ENCODE measurements around the gene GPR179. TPM values are rescaled to one million over a fixed set of nuclear protein-coding genes. Genes with fewer than 3 reads are reported as not detected.

The GPR179 gene
- total and polyA plus RNA-seq, 2 donors (not counting 1 experiment from before 2014, with no cell fraction given) = under 0.01 TPM; not detected in 1

DNA sequence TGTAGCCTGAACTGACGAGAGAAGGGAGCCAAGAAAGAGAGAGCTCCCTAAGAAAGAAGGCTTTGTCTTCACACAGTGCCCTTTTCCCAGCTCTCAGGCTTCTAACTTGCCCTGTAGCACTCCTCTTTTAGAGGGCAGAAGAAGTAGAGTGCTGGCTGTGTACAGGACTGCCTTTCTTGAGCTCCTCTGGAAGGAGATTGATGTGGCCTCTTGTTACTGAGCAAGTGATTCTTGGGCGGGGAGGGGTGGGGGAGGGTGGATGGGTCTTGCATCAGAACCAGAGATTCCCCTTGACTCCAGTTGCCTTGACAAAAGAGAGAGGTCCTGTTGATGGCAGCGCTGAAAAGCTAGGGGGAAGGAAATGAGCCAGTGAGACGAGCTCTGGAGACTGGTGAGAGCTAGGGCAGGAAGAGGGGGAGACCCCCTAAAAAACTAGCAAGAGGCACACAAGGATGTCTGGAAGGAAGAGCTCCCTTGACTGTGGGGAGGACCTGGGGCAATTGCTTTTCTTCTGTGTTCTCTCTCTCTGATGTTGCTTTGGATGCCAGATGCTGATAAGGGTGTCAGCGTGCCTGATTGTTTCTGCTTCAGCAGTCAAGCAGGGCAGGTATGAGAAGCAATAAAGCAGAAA is 18.4 kb downstream of the GPR179 start:
- no peaks in the 10 kb centered on the region for H3K79me2 ChIP-seq (ENCODE audit: control insufficient read depth, insufficient read depth, low read length)
- H3K9me3 ChIP-seq (ENCODE audit: control insufficient read depth, insufficient read depth, low read depth, low read length) = no peaks in the 10 kb centered on the region
- no peak overlapping the region for H2AFZ ChIP-seq (ENCODE audit: low read length)
- H3K4me3 ChIP-seq (replicated peaks in 1 of 4; ENCODE audit: control extremely low read depth in 1 of 4, insufficient read depth in 1 of 4, low read depth in 3 of 4, low read length in 4 of 4) = no peak overlapping the region
- H3K27ac ChIP-seq (ENCODE audit: insufficient read depth, low read length) = no peak overlapping the region
- H3K27me3 ChIP-seq (ENCODE audit: control insufficient read depth, insufficient read depth, low read length) = peaks cover 7% of the 10 kb centered on the region
- H3K4me2 ChIP-seq (ENCODE audit: extremely low read depth, insufficient read depth, low read length) = no peak overlapping the region
- peak in 1 of 2 donors; percentile 39 for DNase-seq (ENCODE audit: low read depth in 2 of 2)
- H3K36me3 ChIP-seq (ENCODE audit: control insufficient read depth, insufficient read depth, low read length) = peaks cover 1% of the 10 kb centered on the region
- no peak overlapping the region for H3K9ac ChIP-seq (ENCODE audit: insufficient read depth, low read length)
- peaks cover 7% of the 10 kb centered on the region for H3K4me1 ChIP-seq (ENCODE audit: control insufficient read depth, extremely low read depth, insufficient read depth, low read length)
- no peaks in the 10 kb centered on the region for H4K20me1 ChIP-seq (ENCODE audit: control insufficient read depth, extremely low read depth, insufficient read depth, low read length)
- TF ChIP-seq EZH2 (IDR thresholded peaks at IDR 0.05; ENCODE audit: low read length, missing control alignments) (no peak), CTCF (conservative IDR thresholded peaks at IDR 0.05 in 1 of 2, IDR thresholded peaks at IDR 0.05 in 1 of 2; ENCODE audit: low read depth in 1 of 2, low read length in 2 of 2) (no peak)

DNA sequence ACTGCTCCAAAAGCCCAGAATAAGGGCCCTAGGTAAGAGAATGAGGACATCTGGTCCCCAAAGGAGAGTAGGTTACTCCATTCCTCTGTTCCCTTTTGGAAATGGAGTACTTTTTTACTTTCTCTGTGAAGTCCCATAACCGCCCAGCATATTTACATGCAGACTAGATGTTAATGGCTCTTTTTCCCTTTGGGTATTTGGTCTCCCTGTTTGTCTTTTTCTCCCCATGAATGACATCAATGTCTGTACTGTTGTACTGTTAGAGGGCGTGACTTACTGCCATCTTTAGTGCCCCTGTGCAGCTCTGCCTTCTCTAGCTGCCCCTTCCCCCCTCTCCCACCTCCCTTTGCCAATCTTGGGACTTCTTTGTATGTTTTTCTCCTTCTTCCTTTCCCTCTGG is 19.0 kb downstream of the GPR179 start:
- H3K27ac ChIP-seq (ENCODE audit: insufficient read depth, low read length) = no peak overlapping the region
- DNase-seq (ENCODE audit: low read depth in 2 of 2) = no peak
- H3K4me3 ChIP-seq (replicated peaks in 1 of 4; ENCODE audit: control extremely low read depth in 1 of 4, insufficient read depth in 1 of 4, low read depth in 3 of 4, low read length in 4 of 4) = no peak overlapping the region
- H3K79me2 ChIP-seq (ENCODE audit: control insufficient read depth, insufficient read depth, low read length) = no peaks in the 10 kb centered on the region
- TF ChIP-seq EZH2 (IDR thresholded peaks at IDR 0.05; ENCODE audit: low read length, missing control alignments) (no peak), CTCF (conservative IDR thresholded peaks at IDR 0.05 in 1 of 2, IDR thresholded peaks at IDR 0.05 in 1 of 2; ENCODE audit: low read depth in 1 of 2, low read length in 2 of 2) (no peak)
- H3K36me3 ChIP-seq (ENCODE audit: control insufficient read depth, insufficient read depth, low read length) = peaks cover 1% of the 10 kb centered on the region
- no peak overlapping the region for H3K4me2 ChIP-seq (ENCODE audit: extremely low read depth, insufficient read depth, low read length)
- peaks cover 7% of the 10 kb centered on the region for H3K27me3 ChIP-seq (ENCODE audit: control insufficient read depth, insufficient read depth, low read length)
- H3K4me1 ChIP-seq (ENCODE audit: control insufficient read depth, extremely low read depth, insufficient read depth, low read length) = peaks cover 7% of the 10 kb centered on the region
- no peaks in the 10 kb centered on the region for H4K20me1 ChIP-seq (ENCODE audit: control insufficient read depth, extremely low read depth, insufficient read depth, low read length)
- no peak overlapping the region for H3K9ac ChIP-seq (ENCODE audit: insufficient read depth, low read length)
- no peak overlapping the region for H2AFZ ChIP-seq (ENCODE audit: low read length)
- no peaks in the 10 kb centered on the region for H3K9me3 ChIP-seq (ENCODE audit: control insufficient read depth, insufficient read depth, low read depth, low read length)

- no peak overlapping the region for H2AFZ ChIP-seq (ENCODE audit: low read length)
- no peak overlapping the region for H3K9ac ChIP-seq (ENCODE audit: insufficient read depth, low read length)
- no peak overlapping the region for H3K4me2 ChIP-seq (ENCODE audit: extremely low read depth, insufficient read depth, low read length)
- H3K9me3 ChIP-seq (ENCODE audit: control insufficient read depth, insufficient read depth, low read depth, low read length) = no peaks in the 10 kb centered on the region
- H3K4me3 ChIP-seq (replicated peaks in 1 of 4; ENCODE audit: control extremely low read depth in 1 of 4, insufficient read depth in 1 of 4, low read depth in 3 of 4, low read length in 4 of 4) = no peak overlapping the region
- no peak overlapping the region for H3K27ac ChIP-seq (ENCODE audit: insufficient read depth, low read length)
- peaks cover 1% of the 10 kb centered on the region for H3K36me3 ChIP-seq (ENCODE audit: control insufficient read depth, insufficient read depth, low read length)
- peaks cover 7% of the 10 kb centered on the region for H3K4me1 ChIP-seq (ENCODE audit: control insufficient read depth, extremely low read depth, insufficient read depth, low read length)
- no peaks in the 10 kb centered on the region for H4K20me1 ChIP-seq (ENCODE audit: control insufficient read depth, extremely low read depth, insufficient read depth, low read length)
- TF ChIP-seq CTCF (conservative IDR thresholded peaks at IDR 0.05 in 1 of 2, IDR thresholded peaks at IDR 0.05 in 1 of 2; ENCODE audit: low read depth in 1 of 2, low read length in 2 of 2) = no peak
- no peak for TF ChIP-seq EZH2 (IDR thresholded peaks at IDR 0.05; ENCODE audit: low read length, missing control alignments)
- no peaks in the 10 kb centered on the region for H3K79me2 ChIP-seq (ENCODE audit: control insufficient read depth, insufficient read depth, low read length)
- peaks cover 7% of the 10 kb centered on the region for H3K27me3 ChIP-seq (ENCODE audit: control insufficient read depth, insufficient read depth, low read length)
- peak in 1 of 2 donors; percentile 27 for DNase-seq (ENCODE audit: low read depth in 2 of 2)
These were observed 19.5 kb downstream of the GPR179 start for GRCh38 chr17:38324141-38324697.

All from fibroblast of lung (primary cell).